Stimulated activated CD8-positive, alpha-beta memory T cell treated with anti-CD3 and anti-CD28 coated beads, Interleukin-4, amount 100 ng/mL, for 48 hours (primary cell): ENCODE results near the gene CACNA2D2.
A peak's percentile ranks its signal among the peaks of the same experiment; 100 is the strongest.

Experiments
- DNase-seq: peaks from one replicate; pipeline ENCODE4 v3.0.0-alpha.2; 2020

The CACNA2D2 gene

DNA sequence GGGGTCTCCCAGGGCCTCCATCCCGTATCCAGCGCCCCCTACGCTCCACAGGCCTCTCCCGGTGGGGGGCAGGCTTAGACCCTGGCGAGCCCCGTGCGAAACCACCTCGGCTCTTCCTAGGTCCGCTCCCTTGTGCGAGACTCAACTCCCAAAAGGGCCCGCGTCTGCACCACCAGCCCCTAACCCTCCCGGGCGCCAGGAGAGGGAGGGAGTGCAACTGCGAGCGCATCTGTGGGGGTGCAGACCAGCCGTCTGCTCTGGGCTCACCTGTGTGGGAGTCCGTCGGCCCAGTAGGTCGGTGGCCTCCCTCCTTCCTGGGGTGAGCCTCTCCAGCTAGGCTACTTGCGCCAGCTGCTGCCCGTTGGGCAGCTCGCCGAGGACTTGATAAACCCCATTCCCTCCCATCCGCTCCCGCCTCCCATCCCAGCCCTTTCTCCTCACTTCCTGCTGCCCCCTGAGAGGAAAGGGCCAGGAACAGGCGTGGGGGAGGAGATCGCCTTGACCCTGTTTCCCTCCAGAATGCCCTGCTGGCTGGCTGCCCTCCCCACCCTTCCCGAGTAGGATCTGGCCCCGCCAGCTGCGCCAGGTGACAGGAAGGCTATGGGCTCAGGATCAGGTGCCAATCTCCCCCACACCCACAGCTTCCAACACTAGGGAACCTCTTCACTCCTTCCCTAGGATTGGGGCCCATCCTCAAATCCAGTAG, 180.9 kb downstream of the CACNA2D2 start, which contains the start of gene HYAL2:
Gene HYAL2, minus strand, starts transcription at position 360 of the 706 bp plus-strand sequence. CDS start 2,256 bp downstream, outside the sequence.
- no peak for DNase-seq

DNA sequence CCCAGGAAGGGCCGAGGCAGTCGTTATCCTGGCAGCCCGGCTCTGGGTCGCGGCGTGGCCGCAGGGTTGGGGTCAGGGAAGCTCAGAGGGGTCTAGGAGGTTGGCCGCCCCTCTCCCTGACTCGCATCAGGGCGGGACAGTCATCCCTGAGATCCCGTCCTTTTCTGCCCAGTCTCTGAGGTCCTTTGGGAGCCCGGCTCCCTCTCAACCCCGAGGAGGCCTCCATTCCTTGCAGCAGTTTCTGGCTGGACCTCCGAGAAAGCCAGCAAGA, 181.4 kb downstream of the CACNA2D2 start:
- DNase-seq: no peak

DNA sequence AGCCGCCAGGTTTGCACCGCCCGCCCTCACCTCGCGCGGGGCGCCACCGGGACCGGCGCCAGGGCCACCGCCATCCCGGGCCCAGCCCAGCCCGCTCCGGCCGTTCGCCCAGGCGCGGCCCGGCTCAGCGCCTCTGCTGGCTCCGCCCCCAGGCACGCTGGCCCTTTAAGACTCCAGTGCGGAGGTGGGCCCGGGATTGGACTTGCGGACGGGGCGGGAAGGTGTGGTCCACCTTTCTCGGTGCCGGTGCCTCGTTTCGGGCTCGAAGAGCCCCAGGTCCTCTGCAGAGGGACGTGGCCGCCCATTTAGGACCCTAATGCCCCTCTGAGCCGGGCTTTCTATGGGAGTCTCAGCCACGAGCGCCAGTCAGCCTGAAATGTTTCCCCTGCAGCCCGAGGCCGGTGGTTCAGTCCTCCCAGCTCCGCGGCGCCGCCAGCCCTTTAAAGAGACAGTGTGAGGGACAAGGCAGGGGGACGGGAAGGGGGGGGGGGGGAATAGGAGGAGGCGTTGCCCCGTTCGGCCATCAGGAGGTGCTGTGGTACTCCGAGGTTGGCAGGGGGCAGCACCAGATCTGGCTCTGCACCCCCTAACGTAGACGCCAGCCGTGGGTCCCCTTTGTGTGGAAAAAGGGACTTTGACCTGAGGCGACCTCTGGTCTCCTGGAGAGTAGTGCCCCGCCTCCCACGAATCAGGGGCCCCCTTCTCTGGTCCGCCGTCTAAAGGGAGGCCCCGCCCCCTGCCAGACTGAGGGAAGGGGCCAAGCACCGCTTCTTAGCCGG, 181.9 kb downstream of the CACNA2D2 start:
- peak; percentile 88 for DNase-seq

DNA sequence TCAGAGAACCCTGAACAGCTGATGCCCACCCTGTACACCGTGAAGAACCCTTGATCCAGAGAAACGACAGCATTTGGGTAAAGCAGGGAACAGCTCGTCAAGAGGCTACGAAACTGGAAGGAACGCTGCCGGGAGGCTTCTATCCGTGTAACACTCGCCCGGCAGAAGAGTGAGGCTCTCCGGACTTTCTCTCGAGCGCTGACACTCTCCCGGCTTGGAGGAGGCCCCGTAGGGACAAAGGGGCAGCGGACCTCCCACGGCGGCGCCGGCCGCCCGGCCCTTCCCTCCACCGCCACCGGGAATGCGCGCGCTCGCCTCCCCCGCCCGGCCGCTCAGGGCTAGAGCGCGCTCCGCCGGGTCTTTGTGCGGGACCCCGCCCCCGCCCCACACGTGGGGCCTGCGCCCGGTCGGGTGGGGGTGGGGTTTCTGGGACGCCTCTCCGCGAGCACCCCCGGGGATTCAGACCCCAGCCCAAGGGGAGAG, 182.5 kb downstream of the CACNA2D2 start:
- peak; percentile 75 for DNase-seq

DNA sequence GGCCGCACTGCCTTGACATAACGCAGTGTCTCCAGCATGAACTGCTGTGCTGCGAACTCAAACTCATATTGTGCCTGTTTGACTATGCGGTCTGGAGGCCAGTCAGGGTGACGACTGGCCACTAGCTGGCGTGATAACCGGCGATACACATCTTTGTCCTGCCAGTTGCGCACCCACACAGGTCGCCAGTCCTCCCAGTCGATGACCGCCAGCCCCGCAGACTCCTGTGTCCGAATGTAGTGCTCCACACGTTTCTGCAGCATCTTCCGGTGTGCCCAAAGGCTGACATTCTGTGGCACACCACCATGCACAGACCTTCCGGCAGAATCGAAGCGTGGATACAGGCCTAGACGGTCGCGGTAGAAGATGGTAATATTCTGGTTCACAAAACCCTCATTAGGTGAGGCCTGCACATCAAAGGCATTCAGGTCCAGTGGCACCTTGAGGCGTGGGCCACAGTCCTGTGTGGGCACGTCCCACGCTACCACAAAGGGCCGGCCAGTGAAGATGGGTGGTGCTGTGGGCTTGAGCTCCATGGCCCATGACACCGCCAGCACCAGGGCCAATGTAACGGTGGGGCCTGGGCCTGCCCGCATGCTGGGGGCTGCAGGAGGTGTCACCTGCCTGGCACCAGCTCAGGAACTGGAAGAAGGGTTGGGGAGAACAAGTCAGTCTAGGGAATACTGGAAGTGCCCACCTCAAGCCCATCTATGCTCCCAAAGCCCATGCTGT, 183.4 kb downstream of the CACNA2D2 start:
- no peak for DNase-seq

DNA sequence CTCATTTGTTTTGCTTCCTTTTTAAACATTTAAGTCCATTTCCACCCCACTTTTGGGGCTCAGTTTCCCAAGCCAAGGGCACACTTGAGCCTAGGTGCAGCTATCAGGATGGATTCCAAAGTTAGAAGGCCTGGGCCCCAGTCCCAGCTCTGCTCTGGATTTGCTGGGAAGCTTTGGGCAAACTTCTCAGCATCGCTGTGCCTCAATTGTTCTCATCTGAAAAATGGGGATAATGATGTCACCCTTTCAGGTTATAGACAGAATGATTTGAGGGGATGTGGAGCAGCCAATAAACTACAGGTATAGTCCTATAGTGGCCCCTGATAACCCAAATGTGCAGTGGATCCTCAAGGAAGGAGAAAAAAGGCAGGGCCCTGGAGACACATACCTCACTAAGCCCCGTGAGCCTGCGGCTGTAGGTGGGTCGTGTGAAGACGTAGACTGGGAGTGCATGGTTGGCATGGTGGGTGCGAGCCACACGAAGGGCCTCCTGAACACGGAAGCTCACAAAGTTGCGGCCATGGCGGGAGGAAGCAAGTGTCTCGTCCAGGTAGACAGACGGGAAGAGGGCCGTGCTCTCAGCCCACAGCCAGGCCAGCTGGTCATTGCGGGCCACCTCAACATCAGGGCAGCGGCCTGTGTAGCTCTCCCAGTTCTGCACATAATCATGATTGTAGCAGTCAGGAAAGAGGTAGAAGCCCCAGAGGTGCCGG, 184.1 kb downstream of the CACNA2D2 start:
- DNase-seq: no peak

DNA sequence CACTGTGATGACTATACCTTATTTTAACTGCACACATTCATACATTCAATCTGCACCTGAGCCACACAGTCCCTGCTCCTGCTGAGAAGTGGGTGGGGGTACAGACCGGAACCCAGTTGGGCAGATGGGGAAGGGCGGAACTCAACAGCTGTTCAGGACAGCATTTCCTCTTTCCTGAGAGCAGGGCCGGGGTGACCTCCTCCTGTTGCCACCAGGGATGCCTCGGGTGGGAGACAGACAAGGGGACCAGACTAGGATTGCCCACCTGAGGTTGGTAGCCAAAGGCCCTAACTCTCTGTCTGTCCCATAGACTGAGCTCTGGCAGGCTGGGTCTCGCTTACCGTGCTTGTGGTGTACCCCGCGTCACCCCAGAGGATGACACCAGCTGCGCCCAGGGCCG, 184.8 kb downstream of the CACNA2D2 start:
- no peak for DNase-seq

DNA sequence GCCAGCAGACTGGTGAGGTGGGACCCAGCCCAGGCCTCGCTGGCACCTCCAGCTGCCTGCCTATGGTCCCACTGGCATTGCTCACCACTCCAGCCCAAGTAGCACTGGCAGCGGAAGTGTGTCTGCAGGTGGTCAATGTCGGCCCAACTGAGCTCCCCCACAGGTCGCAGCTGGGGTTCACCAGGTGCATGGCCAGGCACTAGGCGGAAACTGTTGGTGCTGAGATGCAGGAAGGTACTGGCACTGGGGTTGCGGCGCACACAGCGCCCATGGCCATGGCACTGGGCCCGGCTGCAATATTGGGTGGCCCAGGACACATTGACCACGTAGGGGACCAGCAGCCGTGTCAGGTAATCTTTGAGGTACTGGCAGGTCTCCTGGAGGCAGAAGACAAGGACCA, 185.3 kb downstream of the CACNA2D2 start:
- DNase-seq: no peak

DNA sequence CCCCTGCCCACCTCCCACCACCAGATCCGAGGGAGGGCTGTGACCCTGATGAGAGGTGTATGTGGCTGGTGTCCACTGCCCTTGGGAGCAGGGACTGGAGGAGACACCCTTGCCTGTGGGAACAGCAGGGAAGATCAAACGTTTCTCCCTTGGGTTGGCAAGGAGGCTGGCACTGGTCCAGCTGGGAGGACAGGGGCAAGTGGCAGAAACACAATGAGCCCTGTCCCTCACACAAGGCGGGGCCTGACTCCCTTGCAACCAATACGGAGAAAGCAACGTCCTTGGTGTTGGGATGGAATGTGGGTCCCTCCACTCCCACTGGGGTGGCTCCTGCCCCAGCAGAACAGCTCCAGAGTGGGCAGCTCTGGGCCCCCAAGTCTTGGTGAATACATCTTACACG, 186.1 kb downstream of the CACNA2D2 start:
- no peak for DNase-seq

DNA sequence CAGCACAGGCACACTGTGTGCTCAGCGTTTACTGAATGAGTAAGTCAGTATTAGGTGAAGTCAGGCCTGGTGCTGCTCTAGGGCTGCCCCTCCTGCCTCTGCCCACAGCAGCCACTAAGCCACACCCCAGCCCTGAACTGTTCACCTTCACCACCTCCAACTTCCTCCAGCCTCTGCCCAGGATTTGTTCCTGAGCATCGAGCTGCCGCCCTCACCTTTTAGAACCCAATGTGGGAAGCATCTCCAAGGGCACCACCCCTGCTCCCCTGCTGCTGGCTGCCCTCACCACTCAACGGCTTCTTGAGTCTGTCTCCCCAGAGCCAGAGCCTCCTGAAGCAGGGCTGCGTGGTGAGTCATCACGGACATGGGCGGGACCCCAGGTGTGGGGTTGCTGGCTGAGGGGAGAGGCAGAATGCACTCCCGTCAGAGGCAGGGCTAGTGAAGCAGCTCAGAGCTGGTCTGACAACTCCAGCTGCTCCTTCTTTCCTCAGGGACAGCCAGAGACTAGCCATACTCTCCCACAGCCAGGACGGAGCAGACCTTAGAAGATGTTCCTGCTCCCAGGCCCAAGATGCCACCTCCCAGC, 186.7 kb downstream of the CACNA2D2 start:
- peak; percentile 75 for DNase-seq

DNA sequence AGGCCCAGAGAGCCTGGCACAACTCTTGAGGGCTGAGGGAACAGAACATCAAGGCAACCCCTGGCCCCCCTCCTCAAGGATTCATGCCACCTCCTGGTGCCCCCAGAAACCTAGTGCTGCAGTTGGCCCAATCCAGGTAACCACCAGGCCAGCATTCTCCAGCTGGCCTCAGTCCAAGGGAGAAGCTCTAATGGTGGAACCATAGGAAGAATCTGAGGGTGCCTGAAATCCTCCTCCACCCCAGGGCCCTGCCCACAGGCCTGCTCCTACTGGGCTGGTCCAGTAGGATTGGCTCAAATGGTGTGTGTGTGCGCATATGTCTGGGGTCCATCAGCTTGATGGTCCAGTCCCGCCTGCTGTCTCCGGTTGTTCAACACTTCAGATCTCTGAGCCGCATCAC, 188.6 kb downstream of the CACNA2D2 start:
- no peak for DNase-seq

DNA sequence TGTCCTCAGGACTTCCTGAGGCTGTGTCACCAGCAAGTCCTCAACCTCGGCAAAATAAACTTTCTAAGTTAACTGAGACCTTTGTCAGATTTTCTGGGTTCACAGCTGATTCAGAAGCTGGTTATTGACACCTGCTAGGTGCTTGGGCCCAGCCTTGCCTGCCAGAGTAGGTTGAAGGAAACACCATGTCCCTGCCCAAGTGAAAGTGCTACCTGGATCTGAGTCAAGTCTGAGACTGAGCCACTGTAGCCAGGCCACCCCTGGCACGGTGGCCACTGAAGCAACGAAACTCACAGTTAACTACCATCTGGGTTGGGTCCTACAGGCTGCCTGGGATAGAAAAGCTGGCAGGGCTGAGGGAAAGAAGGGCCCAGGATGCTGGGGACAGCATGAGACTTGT, 189.1 kb downstream of the CACNA2D2 start:
- no peak for DNase-seq
